Measurements from ENCODE around the gene GCNT1. TPM values are rescaled to one million over a fixed set of nuclear protein-coding genes. Genes with fewer than 3 reads are reported as not detected.
A peak's percentile ranks its signal among the peaks of the same experiment; 100 is the strongest.

Gene GCNT1
- total and polyA plus RNA-seq, 2 donors (not counting 1 experiment from before 2014, with no cell fraction given), result 27.7 to 41.5 TPM

- no peak overlapping the region for H3K4me2 ChIP-seq (ENCODE audit: extremely low read depth, insufficient read depth, low read length)
- no peak overlapping the region for H2AFZ ChIP-seq (ENCODE audit: low read length)
- DNase-seq (ENCODE audit: low read depth in 2 of 2), result no peak
- no peaks in the 10 kb centered on the region for H3K79me2 ChIP-seq (ENCODE audit: control insufficient read depth, insufficient read depth, low read length)
- no peaks in the 10 kb centered on the region for H3K36me3 ChIP-seq (ENCODE audit: control insufficient read depth, insufficient read depth, low read length)
- H4K20me1 ChIP-seq (ENCODE audit: control insufficient read depth, extremely low read depth, insufficient read depth, low read length), result no peaks in the 10 kb centered on the region
- TF ChIP-seq CTCF (conservative IDR thresholded peaks at IDR 0.05 in 1 of 2, IDR thresholded peaks at IDR 0.05 in 1 of 2; ENCODE audit: low read depth in 1 of 2, low read length in 2 of 2) (no peak), EZH2 (IDR thresholded peaks at IDR 0.05; ENCODE audit: low read length, missing control alignments) (no peak)
- no peak overlapping the region for H3K4me3 ChIP-seq (replicated peaks in 1 of 4; ENCODE audit: control extremely low read depth in 1 of 4, insufficient read depth in 1 of 4, low read depth in 3 of 4, low read length in 4 of 4)
- H3K4me1 ChIP-seq (ENCODE audit: control insufficient read depth, extremely low read depth, insufficient read depth, low read length), result no peaks in the 10 kb centered on the region
- H3K27ac ChIP-seq (ENCODE audit: insufficient read depth, low read length), result no peak overlapping the region
- H3K27me3 ChIP-seq (ENCODE audit: control insufficient read depth, insufficient read depth, low read length), result no peaks in the 10 kb centered on the region
- no peak overlapping the region for H3K9ac ChIP-seq (ENCODE audit: insufficient read depth, low read length)
- no peaks in the 10 kb centered on the region for H3K9me3 ChIP-seq (ENCODE audit: control insufficient read depth, insufficient read depth, low read depth, low read length)
Observed at GRCh38 chr9:76417394-76417793, 41.6 kb upstream of the GCNT1 start.

- H2AFZ ChIP-seq (ENCODE audit: low read length), result no peak overlapping the region
- H3K4me3 ChIP-seq (replicated peaks in 1 of 4; ENCODE audit: control extremely low read depth in 1 of 4, insufficient read depth in 1 of 4, low read depth in 3 of 4, low read length in 4 of 4), result no peak overlapping the region
- H3K79me2 ChIP-seq (ENCODE audit: control insufficient read depth, insufficient read depth, low read length), result no peaks in the 10 kb centered on the region
- no peak for DNase-seq (ENCODE audit: low read depth in 2 of 2)
- no peaks in the 10 kb centered on the region for H3K36me3 ChIP-seq (ENCODE audit: control insufficient read depth, insufficient read depth, low read length)
- no peaks in the 10 kb centered on the region for H3K9me3 ChIP-seq (ENCODE audit: control insufficient read depth, insufficient read depth, low read depth, low read length)
- no peak overlapping the region for H3K4me2 ChIP-seq (ENCODE audit: extremely low read depth, insufficient read depth, low read length)
- no peak overlapping the region for H3K27ac ChIP-seq (ENCODE audit: insufficient read depth, low read length)
- H4K20me1 ChIP-seq (ENCODE audit: control insufficient read depth, extremely low read depth, insufficient read depth, low read length), result no peaks in the 10 kb centered on the region
- H3K4me1 ChIP-seq (ENCODE audit: control insufficient read depth, extremely low read depth, insufficient read depth, low read length), result no peaks in the 10 kb centered on the region
- TF ChIP-seq CTCF (conservative IDR thresholded peaks at IDR 0.05 in 1 of 2, IDR thresholded peaks at IDR 0.05 in 1 of 2; ENCODE audit: low read depth in 1 of 2, low read length in 2 of 2), result peak; percentile 57 to 65
- TF ChIP-seq EZH2 (IDR thresholded peaks at IDR 0.05; ENCODE audit: low read length, missing control alignments), result no peak
- H3K27me3 ChIP-seq (ENCODE audit: control insufficient read depth, insufficient read depth, low read length), result no peaks in the 10 kb centered on the region
- no peak overlapping the region for H3K9ac ChIP-seq (ENCODE audit: insufficient read depth, low read length)
Observed at GRCh38 chr9:76419782-76420380, 39.1 kb upstream of the GCNT1 start.

GRCh38 chr9:76423216-76424177 lies 35.5 kb upstream of the GCNT1 start:
- H4K20me1 ChIP-seq (ENCODE audit: control insufficient read depth, extremely low read depth, insufficient read depth, low read length), result no peaks in the 10 kb centered on the region
- H3K36me3 ChIP-seq (ENCODE audit: control insufficient read depth, insufficient read depth, low read length), result no peaks in the 10 kb centered on the region
- no peak overlapping the region for H3K9ac ChIP-seq (ENCODE audit: insufficient read depth, low read length)
- H3K4me1 ChIP-seq (ENCODE audit: control insufficient read depth, extremely low read depth, insufficient read depth, low read length), result no peaks in the 10 kb centered on the region
- H3K4me2 ChIP-seq (ENCODE audit: extremely low read depth, insufficient read depth, low read length), result no peak overlapping the region
- no peaks in the 10 kb centered on the region for H3K27me3 ChIP-seq (ENCODE audit: control insufficient read depth, insufficient read depth, low read length)
- DNase-seq (ENCODE audit: low read depth in 2 of 2), result no peak
- H3K79me2 ChIP-seq (ENCODE audit: control insufficient read depth, insufficient read depth, low read length), result no peaks in the 10 kb centered on the region
- no peak for TF ChIP-seq CTCF (conservative IDR thresholded peaks at IDR 0.05 in 1 of 2, IDR thresholded peaks at IDR 0.05 in 1 of 2; ENCODE audit: low read depth in 1 of 2, low read length in 2 of 2)
- H3K27ac ChIP-seq (ENCODE audit: insufficient read depth, low read length), result no peak overlapping the region
- H3K9me3 ChIP-seq (ENCODE audit: control insufficient read depth, insufficient read depth, low read depth, low read length), result no peaks in the 10 kb centered on the region
- H2AFZ ChIP-seq (ENCODE audit: low read length), result no peak overlapping the region
- H3K4me3 ChIP-seq (replicated peaks in 1 of 4; ENCODE audit: control extremely low read depth in 1 of 4, insufficient read depth in 1 of 4, low read depth in 3 of 4, low read length in 4 of 4), result no peak overlapping the region

Data from fibroblast of lung (primary cell).